ENCODE measurements around the gene MYO1G. TPM values are rescaled to one million over a fixed set of nuclear protein-coding genes. Genes with fewer than 3 reads are reported as not detected.

Gene MYO1G
- total and polyA plus RNA-seq, 9 of the 15 experiments (the other 6 are each of a cell fraction or from before 2014, with no cell fraction given), result 0.03 to 0.62 (median 0.13) TPM; not detected in 1

DNA sequence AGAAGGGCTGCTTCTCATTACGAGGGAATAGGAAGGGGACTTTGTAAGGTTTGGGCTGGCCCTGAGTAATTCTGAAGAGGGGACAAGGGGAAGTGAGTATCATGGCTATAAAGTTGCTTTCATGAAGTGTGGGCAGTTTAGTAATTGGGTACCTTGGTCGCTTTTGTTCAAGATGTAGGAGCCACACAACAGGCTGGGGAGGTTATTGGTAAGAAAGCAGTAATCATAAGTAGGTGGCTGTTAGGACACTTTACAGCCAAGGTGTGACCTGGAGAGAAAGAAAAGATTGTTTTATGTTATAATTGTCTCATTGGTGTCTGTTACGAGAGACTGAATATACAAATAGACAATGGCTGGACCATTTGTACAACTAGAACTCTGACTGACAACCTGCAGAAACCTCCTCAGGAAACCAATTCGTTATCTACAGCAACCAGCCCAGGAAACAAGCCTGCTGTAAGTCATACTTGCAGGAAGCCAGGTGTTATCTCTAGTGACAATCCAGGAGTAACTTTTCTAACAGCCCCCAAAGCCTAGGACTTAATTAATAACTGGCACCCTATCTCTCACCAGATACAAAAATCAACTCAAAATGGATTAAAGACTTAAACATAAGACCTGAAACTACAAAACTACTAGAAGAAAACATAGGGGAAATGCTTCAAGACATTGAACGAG, 16.2 kb upstream of the MYO1G start (continued):
- TF ChIP-seq JUND (IDR thresholded peaks at IDR 0.05; ENCODE audit: borderline replicate concordance, low read depth, low read length), result peak; percentile 87
- TF ChIP-seq JUND (tag; IDR thresholded peaks at IDR 0.05; ENCODE audit: borderline replicate concordance, low read depth, low read length), result peak; percentile 23; the same call in 1 of the 3 replicates
- TF ChIP-seq KAT7 (CRISPR knock-in tag; IDR thresholded peaks at IDR 0.05; ENCODE audit: borderline replicate concordance), result no peak
- peak; percentile 35; the same call in 1 of the 2 replicates for TF ChIP-seq HDAC8 (tag; IDR thresholded peaks at IDR 0.05)
- TF ChIP-seq TFAM (CRISPR knock-in tag; conservative IDR thresholded peaks at IDR 0.05), result no peak
- TF ChIP-seq, protein P1, sequence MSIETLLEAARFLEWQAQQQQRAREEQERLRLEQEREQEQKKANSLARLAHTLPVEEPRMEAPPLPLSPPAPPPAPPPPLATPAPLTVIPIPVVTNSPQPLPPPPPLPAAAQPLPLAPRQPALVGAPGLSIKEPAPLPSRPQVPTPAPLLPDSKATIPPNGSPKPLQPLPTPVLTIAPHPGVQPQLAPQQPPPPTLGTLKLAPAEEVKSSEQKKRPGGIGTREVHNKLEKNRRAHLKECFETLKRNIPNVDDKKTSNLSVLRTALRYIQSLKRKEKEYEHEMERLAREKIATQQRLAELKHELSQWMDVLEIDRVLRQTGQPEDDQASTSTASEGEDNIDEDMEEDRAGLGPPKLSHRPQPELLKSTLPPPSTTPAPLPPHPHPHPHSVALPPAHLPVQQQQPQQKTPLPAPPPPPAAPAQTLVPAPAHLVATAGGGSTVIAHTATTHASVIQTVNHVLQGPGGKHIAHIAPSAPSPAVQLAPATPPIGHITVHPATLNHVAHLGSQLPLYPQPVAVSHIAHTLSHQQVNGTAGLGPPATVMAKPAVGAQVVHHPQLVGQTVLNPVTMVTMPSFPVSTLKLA (conservative IDR thresholded peaks at IDR 0.05), result peak in 1 of 2 experiments; percentile 65; a peak in 2 of 4 replicates
- no peak for TF ChIP-seq KDM5B (IDR thresholded peaks at IDR 0.05; ENCODE audit: insufficient replicate concordance, low read depth, low read length)
- TF ChIP-seq PHF8 (IDR thresholded peaks at IDR 0.05; ENCODE audit: borderline replicate concordance, low read length), result no peak
- TF ChIP-seq, protein P2, sequence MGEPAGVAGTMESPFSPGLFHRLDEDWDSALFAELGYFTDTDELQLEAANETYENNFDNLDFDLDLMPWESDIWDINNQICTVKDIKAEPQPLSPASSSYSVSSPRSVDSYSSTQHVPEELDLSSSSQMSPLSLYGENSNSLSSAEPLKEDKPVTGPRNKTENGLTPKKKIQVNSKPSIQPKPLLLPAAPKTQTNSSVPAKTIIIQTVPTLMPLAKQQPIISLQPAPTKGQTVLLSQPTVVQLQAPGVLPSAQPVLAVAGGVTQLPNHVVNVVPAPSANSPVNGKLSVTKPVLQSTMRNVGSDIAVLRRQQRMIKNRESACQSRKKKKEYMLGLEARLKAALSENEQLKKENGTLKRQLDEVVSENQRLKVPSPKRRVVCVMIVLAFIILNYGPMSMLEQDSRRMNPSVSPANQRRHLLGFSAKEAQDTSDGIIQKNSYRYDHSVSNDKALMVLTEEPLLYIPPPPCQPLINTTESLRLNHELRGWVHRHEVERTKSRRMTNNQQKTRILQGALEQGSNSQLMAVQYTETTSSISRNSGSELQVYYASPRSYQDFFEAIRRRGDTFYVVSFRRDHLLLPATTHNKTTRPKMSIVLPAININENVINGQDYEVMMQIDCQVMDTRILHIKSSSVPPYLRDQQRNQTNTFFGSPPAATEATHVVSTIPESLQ (CRISPR knock-in tag; IDR thresholded peaks at IDR 0.05), result no peak
- TF ChIP-seq SLC30A9 (CRISPR knock-in tag; IDR thresholded peaks at IDR 0.05), result no peak
- TF ChIP-seq ZNF696 (CRISPR knock-in tag; conservative IDR thresholded peaks at IDR 0.05), result 0 out of 2 replicates have a peak, but pooled peaks have one; percentile 34
- TF ChIP-seq ZNF347 (CRISPR knock-in tag; IDR thresholded peaks at IDR 0.05; ENCODE audit: low read depth), result no peak
- peak; percentile 96 for TF ChIP-seq MTA2 (IDR thresholded peaks at IDR 0.05; ENCODE audit: low read depth)
- TF ChIP-seq NFE2 (IDR thresholded peaks at IDR 0.05; ENCODE audit: low read depth), result peak; percentile 58; the same call in 1 of the 2 replicates
- TF ChIP-seq FOSL1 (tag; conservative IDR thresholded peaks at IDR 0.05), result peak; percentile 79
- peak; percentile 65; the same call in 1 of the 2 replicates for TF ChIP-seq PTRF (tag; IDR thresholded peaks at IDR 0.05)
- TF ChIP-seq SREBF1 (IDR thresholded peaks at IDR 0.05; ENCODE audit: borderline replicate concordance, low read depth, low read length), result no peak
- TF ChIP-seq RUNX1 (IDR thresholded peaks at IDR 0.05; ENCODE audit: low read depth), result 0 out of 2 replicates have a peak, but pooled peaks have one; percentile 34
- TF ChIP-seq CBX1 (IDR thresholded peaks at IDR 0.05; ENCODE audit: low read depth), result no peak
- no peak; the same call in 1 of the 2 replicates for TF ChIP-seq EGR1 (conservative IDR thresholded peaks at IDR 0.05)
- no peak for TF ChIP-seq STAT5B (CRISPR knock-in tag; IDR thresholded peaks at IDR 0.05)
- peak; percentile 97 for TF ChIP-seq PML (IDR thresholded peaks at IDR 0.05; ENCODE audit: low read length)
- TF ChIP-seq KDM2B (CRISPR knock-in tag; IDR thresholded peaks at IDR 0.05), result no peak
- no peak for TF ChIP-seq SRSF9 (IDR thresholded peaks at IDR 0.05; ENCODE audit: borderline replicate concordance, low read depth, low read length)
- TF ChIP-seq, protein P3, sequence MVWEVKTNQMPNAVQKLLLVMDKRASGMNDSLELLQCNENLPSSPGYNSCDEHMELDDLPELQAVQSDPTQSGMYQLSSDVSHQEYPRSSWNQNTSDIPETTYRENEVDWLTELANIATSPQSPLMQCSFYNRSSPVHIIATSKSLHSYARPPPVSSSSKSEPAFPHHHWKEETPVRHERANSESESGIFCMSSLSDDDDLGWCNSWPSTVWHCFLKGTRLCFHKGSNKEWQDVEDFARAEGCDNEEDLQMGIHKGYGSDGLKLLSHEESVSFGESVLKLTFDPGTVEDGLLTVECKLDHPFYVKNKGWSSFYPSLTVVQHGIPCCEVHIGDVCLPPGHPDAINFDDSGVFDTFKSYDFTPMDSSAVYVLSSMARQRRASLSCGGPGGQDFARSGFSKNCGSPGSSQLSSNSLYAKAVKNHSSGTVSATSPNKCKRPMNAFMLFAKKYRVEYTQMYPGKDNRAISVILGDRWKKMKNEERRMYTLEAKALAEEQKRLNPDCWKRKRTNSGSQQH (CRISPR knock-in tag; IDR thresholded peaks at IDR 0.05), result 0 out of 2 replicates have a peak, but pooled peaks have one; percentile 25
